Neuron (in vitro differentiated cells): ENCODE results near the gene SEMG2.

Source experiments
- H2AFZ ChIP-seq: one replicate; pipeline ENCODE4 v1.6.1; 2013; ENCODE audit warnings: low read depth, mild to moderate bottlenecking, inconsistent platforms, low read length, moderate library complexity
- H3K27me3 ChIP-seq: one replicate; pipeline ENCODE4 v1.6.1; 2013; ENCODE audit warnings: low read length; ENCODE audit not compliant: insufficient read depth
- H3K36me3 ChIP-seq: one replicate; pipeline ENCODE4 v1.6.1; 2013; ENCODE audit warnings: low read length; ENCODE audit not compliant: insufficient read depth
- H3K4me1 ChIP-seq: one replicate; pipeline ENCODE4 v1.6.1; 2013; ENCODE audit warnings: low read length; ENCODE audit not compliant: insufficient read depth
- H3K4me3 ChIP-seq: 2 replicates; pipeline ENCODE4 v1.5.1; 2013; ENCODE audit warnings: mild to moderate bottlenecking, low read length, moderate library complexity
- H3K9me3 ChIP-seq: one replicate; pipeline ENCODE4 v1.6.1; 2013; ENCODE audit warnings: low read length

SEMG2 gene

DNA sequence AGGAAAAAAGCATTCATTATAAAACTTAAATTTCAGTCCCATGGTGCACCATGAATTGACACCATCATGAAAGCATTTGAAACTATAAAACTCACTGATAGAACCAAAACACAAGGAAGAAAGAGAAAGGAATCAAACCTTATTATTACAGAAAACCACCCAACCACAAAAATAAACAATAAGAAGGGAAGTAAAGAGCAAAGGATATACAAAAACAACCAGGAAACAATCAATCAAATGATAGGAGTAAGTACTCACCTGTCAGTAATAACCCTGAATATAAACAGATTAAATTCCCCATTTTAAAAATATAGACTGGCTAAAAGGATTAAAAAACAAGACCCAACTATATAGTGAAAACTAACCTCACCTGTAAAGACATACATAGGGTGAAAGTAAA, 27.4 kb downstream of the SEMG2 start:
- H3K9me3 ChIP-seq: no peaks in the 10 kb centered on the region
- H3K36me3 ChIP-seq: no peaks in the 10 kb centered on the region
- H3K4me1 ChIP-seq: no peaks in the 10 kb centered on the region
- H3K27me3 ChIP-seq: peaks cover 22% of the 10 kb centered on the region
- H3K4me3 ChIP-seq: no peak overlapping the region
- no peak overlapping the region for H2AFZ ChIP-seq

DNA sequence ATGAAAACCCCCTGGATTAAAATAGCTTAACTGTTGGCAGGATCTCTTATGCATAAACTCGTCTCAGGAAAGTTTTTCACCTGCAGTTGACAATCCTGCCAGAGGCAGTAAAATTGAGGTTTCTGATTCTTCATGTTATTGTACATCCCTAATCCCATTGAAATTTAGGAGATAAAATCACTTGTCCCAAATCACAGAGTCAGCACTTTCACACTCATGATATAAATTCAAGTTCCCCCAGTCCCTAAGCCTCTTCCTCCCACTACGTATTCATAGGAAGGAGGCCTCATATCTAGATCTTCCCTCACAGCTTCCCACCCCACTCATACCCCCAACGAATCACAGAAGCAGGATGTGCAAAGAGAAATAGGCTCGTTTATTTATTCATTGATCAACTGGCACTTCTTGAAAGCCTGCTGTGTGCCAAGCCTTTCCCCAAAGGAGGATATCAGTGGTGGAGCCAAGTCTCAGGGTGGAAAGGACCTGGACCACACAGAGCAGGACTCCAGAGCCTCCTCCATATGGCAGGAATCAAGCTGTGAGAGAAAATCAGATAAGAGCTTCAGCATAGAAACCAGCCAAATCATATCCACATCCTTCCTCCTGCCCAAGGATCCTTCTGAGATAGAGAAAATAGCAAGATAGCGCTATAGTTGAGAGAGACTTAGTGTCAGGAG, 30.8 kb downstream of the SEMG2 start:
- no peaks in the 10 kb centered on the region for H3K9me3 ChIP-seq
- peaks cover 16% of the 10 kb centered on the region for H3K27me3 ChIP-seq
- H2AFZ ChIP-seq: no peak overlapping the region
- no peaks in the 10 kb centered on the region for H3K4me1 ChIP-seq
- no peaks in the 10 kb centered on the region for H3K36me3 ChIP-seq
- H3K4me3 ChIP-seq: no peak overlapping the region

DNA sequence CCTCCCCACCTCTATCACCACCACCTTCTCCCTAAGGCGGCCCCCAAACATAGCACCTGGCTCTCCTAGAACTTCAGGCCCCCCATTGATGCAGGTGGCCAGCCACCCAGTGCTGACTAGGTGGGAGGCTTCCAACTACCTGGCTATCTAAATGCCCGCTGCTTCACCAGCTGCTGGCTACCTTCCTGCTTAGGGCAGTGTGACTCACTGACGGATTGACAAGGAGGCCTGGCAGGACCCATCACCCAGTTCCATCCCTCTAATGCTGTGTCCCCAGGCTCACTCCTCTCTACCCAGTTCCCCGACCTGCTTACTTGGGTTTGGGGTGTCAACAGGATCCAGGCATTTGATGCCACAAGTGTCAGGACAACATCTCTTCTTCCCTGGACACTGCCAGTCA, 32.1 kb downstream of the SEMG2 start:
- Histone ChIP-seq H3K9me3 (no peaks in the 10 kb centered on the region), H3K4me1 (peaks cover 8% of the 10 kb centered on the region), H3K27me3 (peaks cover 13% of the 10 kb centered on the region), H3K36me3 (no peaks in the 10 kb centered on the region), H2AFZ (no peak overlapping the region), H3K4me3 (no peak overlapping the region)

DNA sequence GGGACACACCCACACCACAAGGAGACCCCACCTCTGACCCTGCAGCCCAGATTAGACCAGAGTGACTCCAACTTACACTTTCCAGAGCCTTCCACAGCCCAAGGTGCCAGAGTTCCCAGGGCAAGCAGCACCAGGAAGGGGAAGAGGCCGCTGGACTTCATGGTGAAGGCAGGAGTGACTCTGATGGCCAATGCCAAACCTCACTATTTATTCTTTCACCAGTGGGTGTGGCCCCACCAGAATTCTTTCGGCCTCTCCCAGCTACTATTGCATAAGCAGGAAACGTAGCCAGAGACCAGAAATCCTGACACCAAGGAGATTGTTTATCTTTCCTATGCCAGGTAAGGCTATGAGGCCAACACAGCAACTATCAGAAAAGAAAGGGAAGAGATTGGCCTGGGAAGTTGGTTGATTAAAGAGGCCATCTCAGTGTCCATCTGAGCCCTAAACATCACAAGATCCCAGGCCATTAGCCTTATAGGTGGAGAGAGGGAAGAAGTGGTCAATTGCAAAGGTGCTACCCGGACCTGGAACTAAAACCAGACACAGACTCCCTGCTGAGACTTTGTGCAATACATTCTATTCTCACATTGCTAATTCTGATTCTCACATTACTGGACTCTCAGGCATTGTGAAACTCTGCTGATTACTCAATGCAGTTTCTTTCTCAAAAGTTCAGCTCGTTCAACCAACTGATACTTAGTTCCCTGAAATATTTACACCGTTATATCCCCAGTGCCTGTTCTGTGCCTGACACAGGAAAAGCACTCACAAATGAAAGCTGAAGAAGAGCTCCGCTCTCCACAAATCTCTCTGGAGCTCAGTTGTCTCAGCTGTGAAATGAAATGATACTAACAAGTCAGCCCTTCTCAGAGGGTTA, 33.5 kb downstream of the SEMG2 start, which contains the start of gene SLPI:
SLPI (minus strand) TSS at position 182 of the 880 bp plus-strand sequence; CDS start at position 161, 21 bp downstream.
- peaks cover 11% of the 10 kb centered on the region for H3K27me3 ChIP-seq
- H3K4me3 ChIP-seq: no peak within 1 kb of the TSS
- H2AFZ ChIP-seq: no peak within 1 kb of the TSS

DNA sequence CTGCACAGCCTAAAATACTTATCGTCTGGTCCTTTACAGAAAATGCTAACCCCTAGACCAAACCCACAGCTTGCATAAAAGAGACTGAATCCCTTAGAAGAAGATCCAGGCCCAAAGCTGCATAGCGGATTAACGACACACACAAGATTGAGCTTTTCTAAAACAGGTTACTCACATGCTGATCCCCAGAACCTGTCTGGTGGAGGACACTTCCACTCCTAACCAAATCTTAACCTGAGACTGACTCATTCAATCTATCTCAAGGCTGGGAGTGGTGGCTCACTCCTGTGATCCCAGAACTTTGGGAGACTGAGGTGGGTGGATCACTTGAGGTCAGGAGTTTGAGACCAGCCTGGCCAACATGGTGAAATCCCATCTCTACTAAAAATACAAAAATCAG, 36.0 kb downstream of the SEMG2 start:
- no peaks in the 10 kb centered on the region for H3K9me3 ChIP-seq
- no peak overlapping the region for H2AFZ ChIP-seq
- H3K4me1 ChIP-seq: peaks cover 21% of the 10 kb centered on the region
- no peak overlapping the region for H3K4me3 ChIP-seq
- H3K36me3 ChIP-seq: no peaks in the 10 kb centered on the region
- H3K27me3 ChIP-seq: peaks cover 5% of the 10 kb centered on the region

More for the DNA sequence above, 33.5 kb downstream of the SEMG2 start, which contains the start of gene SLPI:
- peaks cover 21% of the 10 kb centered on the region for H3K4me1 ChIP-seq
- no peaks in the 10 kb centered on the region for H3K36me3 ChIP-seq
- H3K9me3 ChIP-seq: no peaks in the 10 kb centered on the region

DNA sequence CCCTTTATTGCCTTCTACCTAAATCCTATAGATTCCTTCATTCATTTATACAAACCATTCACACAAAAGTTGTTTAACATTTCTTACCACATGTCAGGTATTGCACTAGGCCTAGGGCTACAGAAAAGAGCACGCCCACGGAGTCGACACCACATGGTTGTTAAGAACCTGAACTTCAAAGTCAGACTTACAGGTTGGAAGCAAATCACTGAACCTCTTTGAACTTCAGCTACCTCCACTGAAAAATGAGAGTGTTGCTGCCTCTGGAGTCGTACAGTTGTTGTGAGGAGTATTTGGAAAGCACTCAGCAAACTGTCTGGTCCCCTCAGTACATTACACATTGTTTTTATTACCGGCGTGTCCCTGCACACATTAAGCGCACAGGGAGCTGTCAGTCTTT, 36.5 kb downstream of the SEMG2 start:
- Histone ChIP-seq H3K4me3 (no peak overlapping the region), H3K36me3 (no peaks in the 10 kb centered on the region), H2AFZ (no peak overlapping the region), H3K27me3 (no peaks in the 10 kb centered on the region), H3K4me1 (peaks cover 21% of the 10 kb centered on the region), H3K9me3 (no peaks in the 10 kb centered on the region)

DNA sequence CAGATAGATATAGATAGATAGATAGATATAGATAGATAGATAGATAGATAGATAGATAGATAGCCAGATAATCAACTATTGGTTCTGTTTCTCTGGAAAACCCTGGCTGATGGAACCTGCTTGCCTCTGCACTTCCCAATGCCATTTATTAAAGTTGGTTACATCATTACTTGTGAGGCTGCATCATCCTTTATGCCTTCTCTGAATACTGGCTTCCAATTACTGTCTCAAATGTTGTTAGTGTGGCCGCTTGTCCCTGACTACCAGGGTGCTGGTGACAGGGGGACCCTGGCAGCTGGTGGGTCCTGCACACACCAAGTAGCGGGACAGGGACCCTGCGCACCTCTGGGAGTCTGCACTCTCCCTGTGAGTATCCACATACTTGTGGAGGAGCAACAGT, 37.1 kb downstream of the SEMG2 start:
- Histone ChIP-seq H3K4me1 (peaks cover 21% of the 10 kb centered on the region), H2AFZ (no peak overlapping the region), H3K4me3 (no peak overlapping the region), H3K9me3 (no peaks in the 10 kb centered on the region), H3K27me3 (no peaks in the 10 kb centered on the region), H3K36me3 (no peaks in the 10 kb centered on the region)

DNA sequence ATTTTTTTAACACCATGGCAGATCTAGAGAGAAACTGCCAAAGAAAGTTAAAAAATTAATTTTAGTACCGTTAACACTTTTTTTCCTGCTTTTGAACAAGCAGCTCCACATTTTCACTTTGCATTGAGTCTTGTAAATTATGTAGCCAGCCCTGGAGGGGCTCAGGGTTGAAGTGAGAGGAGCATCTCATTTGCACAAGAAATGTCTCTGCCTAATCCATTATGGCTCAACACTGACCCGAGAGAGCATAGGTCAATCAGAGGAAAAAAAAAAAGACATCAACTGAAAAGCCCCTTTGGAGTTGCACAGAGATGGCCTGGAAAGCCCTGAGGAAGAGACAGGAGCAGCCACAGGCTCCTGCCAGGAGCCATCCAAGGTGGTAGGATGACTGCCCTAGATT, 37.5 kb downstream of the SEMG2 start:
- Histone ChIP-seq H3K4me3 (no peak overlapping the region), H3K36me3 (no peaks in the 10 kb centered on the region), H3K9me3 (no peaks in the 10 kb centered on the region), H3K4me1 (peaks cover 21% of the 10 kb centered on the region), H2AFZ (no peak overlapping the region), H3K27me3 (no peaks in the 10 kb centered on the region)

DNA sequence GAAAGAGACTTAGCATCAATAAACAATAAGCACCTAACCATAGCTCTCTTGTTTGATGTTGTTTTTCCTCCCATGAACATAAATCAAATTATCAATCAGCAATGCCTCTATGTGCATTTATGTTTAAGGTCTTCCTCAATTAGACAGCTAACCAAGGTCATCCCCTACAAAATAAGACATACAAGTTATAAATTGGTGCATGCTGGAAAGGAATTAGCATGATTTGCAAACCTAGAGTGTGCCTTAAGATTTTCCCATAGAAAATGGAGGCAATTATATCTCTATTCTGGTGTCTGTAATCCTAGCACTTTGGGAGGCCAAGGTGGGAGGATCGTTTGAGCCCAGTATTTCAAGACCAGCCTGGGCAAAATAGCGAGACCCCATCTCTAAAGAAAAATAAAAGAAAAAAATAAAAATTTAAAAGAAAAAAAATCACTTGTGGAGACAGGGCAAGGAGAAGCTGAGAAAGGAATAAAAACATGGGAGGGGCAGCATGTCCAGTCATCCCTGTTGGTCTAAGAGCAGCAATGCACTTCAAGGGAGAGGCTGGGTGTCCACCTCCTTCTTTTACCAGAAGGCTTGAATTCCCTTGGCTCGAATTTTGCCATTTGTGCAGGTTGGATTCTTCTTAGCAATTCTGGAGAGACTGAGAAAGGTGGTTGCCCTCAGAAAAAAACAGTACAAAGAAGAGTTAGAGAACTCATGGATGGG, 42.5 kb downstream of the SEMG2 start:
- no peak overlapping the region for H2AFZ ChIP-seq
- H3K27me3 ChIP-seq: peaks cover 7% of the 10 kb centered on the region
- H3K9me3 ChIP-seq: no peaks in the 10 kb centered on the region
- no peaks in the 10 kb centered on the region for H3K36me3 ChIP-seq
- no peak overlapping the region for H3K4me3 ChIP-seq
- H3K4me1 ChIP-seq: peaks cover 8% of the 10 kb centered on the region

DNA sequence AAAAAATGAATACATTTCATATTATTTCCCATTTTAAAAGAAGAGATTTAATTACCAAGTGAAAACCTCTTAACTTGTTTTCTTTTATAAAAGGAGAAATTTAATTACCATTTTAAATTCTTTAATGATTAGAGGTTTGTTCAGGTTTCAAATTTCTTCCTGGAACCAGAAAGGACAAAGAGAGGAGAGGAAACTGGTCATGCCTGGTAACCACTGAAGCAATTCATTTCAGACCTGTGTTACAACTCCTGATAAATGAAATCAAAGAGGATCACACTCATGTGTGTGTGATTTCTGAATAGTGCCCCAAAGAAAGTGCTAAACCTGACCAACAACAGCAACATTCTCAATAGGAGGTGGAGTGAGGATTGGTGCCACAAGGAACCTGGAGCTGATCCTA, 45.8 kb downstream of the SEMG2 start:
- H3K9me3 ChIP-seq: no peaks in the 10 kb centered on the region
- H3K4me3 ChIP-seq: no peak overlapping the region
- H3K27me3 ChIP-seq: peaks cover 9% of the 10 kb centered on the region
- no peaks in the 10 kb centered on the region for H3K36me3 ChIP-seq
- no peak overlapping the region for H2AFZ ChIP-seq
- H3K4me1 ChIP-seq: no peaks in the 10 kb centered on the region

DNA sequence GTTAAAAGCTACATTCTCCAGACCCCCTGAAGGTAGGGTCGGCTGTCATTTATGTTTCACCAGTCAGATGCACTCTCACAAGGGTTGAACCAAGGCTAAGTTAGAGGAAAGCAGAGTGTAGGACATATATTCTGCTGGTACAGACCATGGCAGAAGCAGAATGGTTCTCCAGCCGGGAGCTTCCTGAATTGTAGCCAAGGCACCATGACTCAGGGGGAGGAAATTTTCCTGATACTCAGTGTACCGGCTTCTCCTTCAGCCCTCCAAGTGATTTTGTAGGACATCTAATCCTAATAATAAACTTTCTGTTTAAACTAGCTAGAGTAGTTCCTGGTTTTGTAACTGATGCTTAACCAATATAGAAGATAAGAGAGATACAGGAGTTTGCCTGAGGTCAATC, 47.4 kb downstream of the SEMG2 start:
- Histone ChIP-seq H3K27me3 (peaks cover 9% of the 10 kb centered on the region), H3K9me3 (no peaks in the 10 kb centered on the region), H2AFZ (no peak overlapping the region), H3K4me1 (no peaks in the 10 kb centered on the region), H3K4me3 (no peak overlapping the region), H3K36me3 (no peaks in the 10 kb centered on the region)

DNA sequence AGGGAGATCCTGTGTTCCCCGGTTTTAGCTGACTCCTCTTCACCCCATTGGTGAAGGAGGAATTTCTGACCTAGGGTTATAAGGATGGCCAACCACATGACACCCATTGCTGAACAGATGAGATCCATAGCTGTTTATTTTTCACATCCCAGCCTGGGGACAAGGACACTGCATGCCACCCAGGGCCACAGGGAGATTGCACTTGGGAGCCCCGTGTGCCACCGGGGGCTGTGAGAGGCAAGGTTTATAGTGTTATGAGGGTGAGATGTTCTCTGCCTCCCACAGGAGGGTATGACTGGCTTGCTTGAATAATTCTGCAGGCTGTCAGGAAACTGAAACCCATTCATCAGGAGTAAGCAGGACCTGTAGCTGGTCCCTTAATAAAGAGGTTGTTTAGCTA, 47.9 kb downstream of the SEMG2 start:
- Histone ChIP-seq H3K27me3 (peaks cover 9% of the 10 kb centered on the region), H3K36me3 (no peaks in the 10 kb centered on the region), H3K4me1 (no peaks in the 10 kb centered on the region), H3K4me3 (no peak overlapping the region), H2AFZ (no peak overlapping the region), H3K9me3 (no peaks in the 10 kb centered on the region)

DNA sequence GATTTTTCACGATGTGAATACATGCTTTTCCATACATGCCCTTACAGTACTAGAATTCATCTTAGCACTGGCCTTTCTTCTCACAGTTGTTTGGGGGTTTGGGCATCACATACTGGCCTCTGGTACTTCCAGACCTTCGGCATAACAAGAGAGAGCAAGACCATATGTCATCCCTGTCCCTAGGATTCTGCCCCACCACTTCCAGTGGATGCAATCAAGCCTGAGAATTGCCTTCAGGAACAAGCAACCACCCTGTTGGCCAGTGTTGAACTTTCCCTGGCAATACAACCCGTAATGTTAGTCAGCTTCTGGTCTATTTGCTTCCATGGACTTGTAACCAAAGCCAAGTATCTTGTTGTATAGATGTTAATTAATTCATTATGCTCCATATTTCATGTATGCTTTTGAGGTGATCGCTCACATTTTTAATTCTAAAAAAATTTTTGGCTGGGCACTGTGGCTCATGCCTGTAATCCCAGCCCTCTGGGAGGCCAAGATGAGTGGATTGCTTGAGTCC, 48.6 kb downstream of the SEMG2 start:
- Histone ChIP-seq H3K27me3 (peaks cover 6% of the 10 kb centered on the region), H3K36me3 (no peaks in the 10 kb centered on the region), H2AFZ (no peak overlapping the region), H3K9me3 (no peaks in the 10 kb centered on the region), H3K4me1 (no peaks in the 10 kb centered on the region), H3K4me3 (no peak overlapping the region)
